ENCODE measurements around the gene NOS1AP.

GRCh38 chr1:162304736-162305135 lies 235.2 kb downstream of the NOS1AP start:
- no peak for TF ChIP-seq CTCF (IDR thresholded peaks at IDR 0.05 in 2 of 3, conservative IDR thresholded peaks at IDR 0.05 in 1 of 3; ENCODE audit: borderline replicate concordance in 1 of 3, insufficient read depth in 1 of 3, low read depth in 2 of 3, low read length in 2 of 3)
- TF ChIP-seq REST (IDR thresholded peaks at IDR 0.05; ENCODE audit: low read depth) = no peak
- no peak for TF ChIP-seq POLR2A (IDR thresholded peaks at IDR 0.05; ENCODE audit: borderline replicate concordance, extremely low read depth, insufficient read depth, insufficient read length)
- no peak for TF ChIP-seq POLR2AphosphoS5 (IDR thresholded peaks at IDR 0.05; ENCODE audit: low read depth, low read length)
- no peak for TF ChIP-seq JUND (IDR thresholded peaks at IDR 0.05)
- no peak for TF ChIP-seq ZNF274 (IDR thresholded peaks at IDR 0.05; ENCODE audit: low read depth, low read length)
- no peak for TF ChIP-seq EZH2phosphoT487 (IDR thresholded peaks at IDR 0.05; ENCODE audit: borderline replicate concordance)
- TF ChIP-seq EZH2 (IDR thresholded peaks at IDR 0.05) = no peak
- TF ChIP-seq CEBPB (IDR thresholded peaks at IDR 0.05; ENCODE audit: low read depth) = no peak
- TF ChIP-seq ELF1 (IDR thresholded peaks at IDR 0.05; ENCODE audit: borderline replicate concordance, low read depth) = no peak
- TF ChIP-seq MAX (IDR thresholded peaks at IDR 0.05) = no peak
- TF ChIP-seq EGR1 (IDR thresholded peaks at IDR 0.05; ENCODE audit: low read depth) = no peak
